Esophagus squamous epithelium (tissue), 4 donors: ENCODE results near the gene RHOU.

Experiments
- CTCF ChIP-seq, 6 experiments: fragments of 450-650 bp in 4 of 6; fragments of 200-600 bp in 2 of 6; sonication (generic) in 2 of 6; IDR thresholded peaks; one replicate each; pipeline ENCODE4 v1.5.1; 2016 to 2019; ENCODE audit warnings: antibody characterized with exemption in 6 of 6, mild to moderate bottlenecking in 4 of 6, moderate library complexity in 4 of 6
- POLR2A ChIP-seq, 4 donors: fragments of 450-650 bp; IDR thresholded peaks; one replicate each; pipeline ENCODE4 v1.6.1; 2017; ENCODE audit warnings: antibody characterized with exemption in 4 of 4, mild to moderate bottlenecking in 4 of 4, moderate library complexity in 3 of 4

GRCh38 chr1:228698017-228698329 lies 37.3 kb upstream of the RHOU start:
- TF ChIP-seq CTCF (IDR thresholded peaks at IDR 0.05) (no peak), POLR2A (IDR thresholded peaks at IDR 0.05) (no peak)
